Endodermal cell (in vitro differentiated cells): ENCODE data around the gene CASK. TPM values are rescaled to one million over a fixed set of nuclear protein-coding genes. Genes with fewer than 3 reads are reported as not detected.

Experiments
- DNase-seq: peaks from one replicate; pipeline ENCODE4 v3.0.0-alpha.2; 2017
- H3K27ac ChIP-seq: 2 replicates; pipeline ENCODE4 v1.5.1; 2013; ENCODE audit warnings: mild to moderate bottlenecking, low read depth, low read length, moderate library complexity
- H3K27me3 ChIP-seq: 2 replicates; pipeline ENCODE4 v1.6.1; 2013; ENCODE audit warnings: mild to moderate bottlenecking, low read length, moderate library complexity; ENCODE audit not compliant: insufficient read depth, control insufficient read depth, poor library complexity, severe bottlenecking
- H3K36me3 ChIP-seq: 2 replicates; pipeline ENCODE4 v1.7.0; 2013; ENCODE audit warnings: mild to moderate bottlenecking, low read length, moderate library complexity; ENCODE audit not compliant: control insufficient read depth, insufficient read depth
- H3K4me1 ChIP-seq: one replicate; pipeline ENCODE4 v1.7.0; 2013; ENCODE audit warnings: low read length; ENCODE audit not compliant: control insufficient read depth, insufficient read depth
- H3K4me3 ChIP-seq: 2 replicates; pipeline ENCODE4 v1.5.1; 2013; ENCODE audit warnings: mild to moderate bottlenecking, low read length, moderate library complexity
- H3K9ac ChIP-seq: 2 replicates; pipeline ENCODE4 v1.6.1; 2013; ENCODE audit warnings: mild to moderate bottlenecking, low read length, moderate library complexity; ENCODE audit not compliant: poor library complexity, severe bottlenecking; ENCODE audit errors: extremely low read depth
- H3K9me3 ChIP-seq: 2 replicates; pipeline ENCODE4 v1.6.1; 2013; ENCODE audit warnings: mild to moderate bottlenecking, low read length, moderate library complexity; ENCODE audit not compliant: control insufficient read depth
- H3K27ac Mint-ChIP-seq: 2 replicates; pipeline ENCODE4 v1.8.0; 2020; ENCODE audit warnings: mixed read lengths
- H3K27me3 Mint-ChIP-seq: 2 replicates; pipeline ENCODE4 v1.8.0; 2021; ENCODE audit warnings: mild to moderate bottlenecking, mixed read lengths; ENCODE audit not compliant: insufficient read depth
- H3K36me3 Mint-ChIP-seq: 2 replicates; pipeline ENCODE4 v1.8.0; 2020; ENCODE audit warnings: low read depth, mixed read lengths
- H3K4me1 Mint-ChIP-seq: 2 replicates; pipeline ENCODE4 v1.8.0; 2020; ENCODE audit warnings: mixed read lengths
- H3K4me3 Mint-ChIP-seq: 2 replicates; pipeline ENCODE4 v1.8.0; 2020; ENCODE audit warnings: mild to moderate bottlenecking, moderate library complexity, mixed read lengths
- H3K9me3 Mint-ChIP-seq: 2 replicates; pipeline ENCODE4 v1.8.0; 2020; ENCODE audit warnings: mild to moderate bottlenecking, mixed read lengths
- CTCF ChIP-seq: fragments of 200-600 bp; sonication (generic); conservative IDR thresholded peaks from 2 replicates; pipeline ENCODE4 v1.5.0; 2021; ENCODE audit warnings: antibody characterized with exemption, mild to moderate bottlenecking
- WGBS, 2 experiments: methylation state at CpG; one replicate each; pipeline versions ENCODE4 v1.1.5 to v1.1.7; 2013; ENCODE audit warnings: missing lambda C conversion rate in 2 of 2, mixed read lengths in 1 of 2; ENCODE audit not compliant: insufficient coverage in 1 of 2, insufficient read length in 1 of 2; 5-methylcytosine and 5-hydroxymethylcytosine counted together
- total RNA-seq, 2 donors: library from RNA; stranded (reverse); fragmentation: NEBNext Ultra II Directional in 1 of 2; extraction: Animal tissue kit (Norgen Biotek cat#: 25700) in 1 of 2; gene quantifications; 2 replicates in 1 of 2; 3 replicates in 1 of 2; pipeline ENCODE4 v1.2.1, GENCODE V29; 2021

CASK gene
- total RNA-seq, 2 donors from 2014 or later: 79.1 to 87.1 TPM

GRCh38 chrX:41785685-41786084, 137.7 kb downstream of the CASK start:
- no peaks in the 10 kb centered on the region for H3K27me3 Mint-ChIP-seq
- Histone ChIP-seq H3K4me3 (no peak overlapping the region), H3K9ac (no peak overlapping the region), H3K4me1 (no peaks in the 10 kb centered on the region), H3K27ac (no peak overlapping the region), H3K9me3 (no peaks in the 10 kb centered on the region), H3K36me3 (peaks cover 16% of the 10 kb centered on the region), H3K27me3 (no peaks in the 10 kb centered on the region)
- peak overlapping the region; percentile 33 for H3K27ac Mint-ChIP-seq
- whole genome bisulfite sequencing, 2 experiments: 100% methylated on average over 2 of the region's 2 CpGs; no CpG with 5 or more reads in 1 of the 2 experiments
- H3K4me3 Mint-ChIP-seq: no peak overlapping the region
- peaks cover 13% of the 10 kb centered on the region for H3K36me3 Mint-ChIP-seq
- no peak for TF ChIP-seq CTCF
- no peak for DNase-seq
- no peaks in the 10 kb centered on the region for H3K4me1 Mint-ChIP-seq
- H3K9me3 Mint-ChIP-seq: peaks cover 26% of the 10 kb centered on the region

GRCh38 chrX:41781500-41781899, 141.9 kb downstream of the CASK start:
- H3K27me3 Mint-ChIP-seq: no peaks in the 10 kb centered on the region
- peaks cover 22% of the 10 kb centered on the region for H3K9me3 Mint-ChIP-seq
- no peak overlapping the region for H3K27ac Mint-ChIP-seq
- no peaks in the 10 kb centered on the region for H3K27me3 ChIP-seq
- no peak overlapping the region for H3K27ac ChIP-seq
- no peaks in the 10 kb centered on the region for H3K4me1 Mint-ChIP-seq
- WGBS, 2 experiments: 57% methylated on average over 1 of the region's 2 CpGs; no CpG with 5 or more reads in 1 of the 2 experiments
- peaks cover 13% of the 10 kb centered on the region for H3K36me3 Mint-ChIP-seq
- no peak for DNase-seq
- peaks cover 13% of the 10 kb centered on the region for H3K36me3 ChIP-seq
- peak; percentile 88 for TF ChIP-seq CTCF
- no peaks in the 10 kb centered on the region for H3K9me3 ChIP-seq
- H3K9ac ChIP-seq: no peak overlapping the region
- H3K4me3 ChIP-seq: no peak overlapping the region
- no peak overlapping the region for H3K4me3 Mint-ChIP-seq
- no peaks in the 10 kb centered on the region for H3K4me1 ChIP-seq

GRCh38 chrX:41779941-41780340, 143.4 kb downstream of the CASK start:
- Mint-ChIP-seq H3K27me3 (no peaks in the 10 kb centered on the region), H3K4me1 (no peaks in the 10 kb centered on the region), H3K4me3 (no peak overlapping the region), H3K27ac (no peak overlapping the region), H3K9me3 (peaks cover 24% of the 10 kb centered on the region), H3K36me3 (peaks cover 5% of the 10 kb centered on the region)
- Histone ChIP-seq H3K36me3 (no peaks in the 10 kb centered on the region), H3K9me3 (no peaks in the 10 kb centered on the region), H3K27ac (no peak overlapping the region), H3K27me3 (no peaks in the 10 kb centered on the region), H3K9ac (no peak overlapping the region), H3K4me3 (no peak overlapping the region), H3K4me1 (no peaks in the 10 kb centered on the region)
- TF ChIP-seq CTCF: no peak
- DNase-seq: no peak
- no CpG with 5 or more reads among the region's 3 CpGs for WGBS, 2 experiments
